HEK293T (cell line): Measurements from ENCODE around the gene DDI2.

Experiments used
- ARNT ChIP-seq: fragments of 450-650 bp; IDR thresholded peaks from 2 replicates; pipeline ENCODE4 v1.6.1; 2017; ENCODE audit warnings: mild to moderate bottlenecking
- BHLHE40 ChIP-seq: fragments of 450-650 bp; IDR thresholded peaks from 2 replicates; pipeline ENCODE4 v1.6.1; 2016; ENCODE audit warnings: mild to moderate bottlenecking, moderate library complexity, borderline replicate concordance
- ELF4 ChIP-seq: fragments of 450-650 bp; IDR thresholded peaks from 2 replicates; pipeline ENCODE4 v1.6.1; 2017; ENCODE audit warnings: antibody characterized with exemption
- FOXM1 ChIP-seq: fragments of 450-650 bp; IDR thresholded peaks from 2 replicates; pipeline ENCODE4 v1.6.1; 2017; ENCODE audit warnings: mild to moderate bottlenecking, borderline replicate concordance
- SUZ12 ChIP-seq: fragments of 450-650 bp; IDR thresholded peaks from 2 replicates; pipeline ENCODE4 v1.6.1; 2016; ENCODE audit warnings: mild to moderate bottlenecking
- TARDBP ChIP-seq: fragments of 450-650 bp; IDR thresholded peaks from 2 replicates; pipeline ENCODE4 v1.6.1; 2016
- TF ChIP-seq, protein P1 (sequence below): fragments of 450-650 bp; IDR thresholded peaks from 2 replicates; pipeline ENCODE4 v1.6.1; 2016

GRCh38 chr1:15579683-15580047 lies 37.6 kb upstream of the DDI2 start:
- no peak for TF ChIP-seq SUZ12
- TF ChIP-seq ARNT, result no peak
- no peak for TF ChIP-seq TARDBP
- TF ChIP-seq BHLHE40, result no peak
- TF ChIP-seq, protein P1, sequence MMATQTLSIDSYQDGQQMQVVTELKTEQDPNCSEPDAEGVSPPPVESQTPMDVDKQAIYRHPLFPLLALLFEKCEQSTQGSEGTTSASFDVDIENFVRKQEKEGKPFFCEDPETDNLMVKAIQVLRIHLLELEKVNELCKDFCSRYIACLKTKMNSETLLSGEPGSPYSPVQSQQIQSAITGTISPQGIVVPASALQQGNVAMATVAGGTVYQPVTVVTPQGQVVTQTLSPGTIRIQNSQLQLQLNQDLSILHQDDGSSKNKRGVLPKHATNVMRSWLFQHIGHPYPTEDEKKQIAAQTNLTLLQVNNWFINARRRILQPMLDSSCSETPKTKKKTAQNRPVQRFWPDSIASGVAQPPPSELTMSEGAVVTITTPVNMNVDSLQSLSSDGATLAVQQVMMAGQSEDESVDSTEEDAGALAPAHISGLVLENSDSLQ, result no peak
- TF ChIP-seq FOXM1, result no peak
- no peak for TF ChIP-seq ELF4
